ENCODE measurements around the gene MFAP2. TPM values are rescaled to one million over a fixed set of nuclear protein-coding genes. Genes with fewer than 3 reads are reported as not detected.
A peak's percentile ranks its signal among the peaks of the same experiment; 100 is the strongest.

Gene MFAP2
- total RNA-seq, 2 donors from 2014 or later: 2.7 to 3.9 TPM

DNA sequence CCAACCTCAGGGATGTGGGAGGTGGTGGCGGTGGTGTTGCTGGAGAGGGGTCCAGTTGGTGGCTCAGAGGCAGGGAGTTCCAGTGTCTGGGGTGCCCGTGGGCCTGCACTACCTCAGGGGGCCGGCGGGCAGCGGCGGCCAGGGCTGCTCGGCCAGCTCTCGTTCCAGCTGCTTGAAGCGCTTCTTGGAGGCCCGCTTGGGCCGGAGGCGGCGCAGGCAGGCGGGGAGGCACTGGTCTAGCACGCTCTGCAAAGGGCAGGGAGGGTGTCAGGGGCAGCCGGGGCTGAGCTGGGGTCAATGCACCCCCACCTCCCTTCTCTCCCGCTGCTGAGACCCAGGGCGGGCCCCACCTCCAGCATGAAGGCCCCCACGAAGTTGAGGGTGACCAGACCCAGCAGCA lies 5.7 kb upstream of the MFAP2 start:
- intact Hi-C loops (cut with DNase I, micrococcal nuclease): no loop called here
- ATAC-seq: no peak

DNA sequence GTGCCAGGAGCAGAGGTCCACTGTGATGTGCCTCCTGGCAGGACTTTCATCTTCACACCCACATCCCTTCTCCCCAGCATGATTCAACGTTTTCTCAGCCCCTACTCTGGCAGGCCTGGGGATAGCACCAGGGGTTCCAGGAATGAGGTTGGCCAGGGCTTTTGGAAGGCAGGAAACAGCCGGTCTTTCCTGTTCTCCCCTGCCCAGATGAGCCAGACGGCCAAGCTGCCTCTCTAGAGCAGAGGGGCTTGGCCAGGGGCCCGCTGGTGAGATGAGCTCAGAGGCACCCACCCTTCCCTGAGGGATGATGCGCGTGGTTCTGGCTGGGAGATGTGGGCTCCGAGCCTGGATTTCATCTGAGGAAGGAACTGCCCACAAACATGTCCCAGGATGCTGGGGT lies 4.3 kb upstream of the MFAP2 start:
- peak in 1 of 2 donors; percentile 46 for DNase-seq
- intact Hi-C loops (cut with DNase I, micrococcal nuclease): no loop called here

More for the DNA sequence above, 5.7 kb upstream of the MFAP2 start:
- no peak for DNase-seq

DNA sequence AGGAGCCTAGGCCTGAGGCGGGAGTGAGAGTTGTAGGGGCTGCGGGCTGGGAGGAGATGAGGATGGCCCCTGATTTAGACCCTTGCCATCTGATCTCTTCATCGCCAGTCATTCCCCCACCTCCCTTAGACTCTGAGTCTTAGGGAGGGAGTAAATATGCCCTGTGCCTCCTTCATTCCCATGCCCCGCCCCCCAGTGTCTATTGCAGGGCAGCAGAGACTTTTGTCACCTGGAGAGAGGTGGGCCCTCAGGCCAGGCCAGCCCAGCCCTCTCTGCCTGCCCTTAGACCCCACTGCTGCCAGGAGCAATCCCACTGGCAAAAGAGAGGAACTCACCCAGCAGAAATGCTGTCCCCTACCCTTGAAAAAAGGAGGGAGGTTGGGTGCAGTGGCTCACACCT lies 3.2 kb upstream of the MFAP2 start:
- ATAC-seq: no peak
- no peak for DNase-seq
- intact Hi-C loops (cut with DNase I, micrococcal nuclease): no loop called here

More for the DNA sequence above, 4.3 kb upstream of the MFAP2 start:
- no peak for ATAC-seq

DNA sequence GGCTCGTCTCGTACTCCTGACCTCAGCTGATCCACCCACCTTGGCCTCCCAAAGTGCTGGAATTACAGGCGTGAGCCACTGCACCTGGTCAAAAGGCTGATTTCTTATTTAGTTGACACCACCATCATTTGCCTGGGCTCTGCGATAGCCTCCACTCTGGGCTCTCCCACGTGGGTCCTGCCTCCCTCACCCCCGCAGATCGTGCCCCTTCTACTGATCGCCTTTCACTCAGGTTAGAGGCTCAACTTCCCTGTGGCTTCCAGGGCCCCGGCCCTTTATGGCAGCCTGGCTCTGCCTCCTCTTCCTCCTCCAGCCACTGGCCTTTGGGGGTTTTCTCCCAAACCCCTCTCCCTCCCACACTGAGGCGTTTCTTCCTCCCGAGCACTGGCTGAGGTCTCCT lies 2.5 kb upstream of the MFAP2 start:
- intact Hi-C loops (cut with DNase I, micrococcal nuclease): no loop called here
- DNase-seq (no peak), ATAC-seq (no peak)

DNA sequence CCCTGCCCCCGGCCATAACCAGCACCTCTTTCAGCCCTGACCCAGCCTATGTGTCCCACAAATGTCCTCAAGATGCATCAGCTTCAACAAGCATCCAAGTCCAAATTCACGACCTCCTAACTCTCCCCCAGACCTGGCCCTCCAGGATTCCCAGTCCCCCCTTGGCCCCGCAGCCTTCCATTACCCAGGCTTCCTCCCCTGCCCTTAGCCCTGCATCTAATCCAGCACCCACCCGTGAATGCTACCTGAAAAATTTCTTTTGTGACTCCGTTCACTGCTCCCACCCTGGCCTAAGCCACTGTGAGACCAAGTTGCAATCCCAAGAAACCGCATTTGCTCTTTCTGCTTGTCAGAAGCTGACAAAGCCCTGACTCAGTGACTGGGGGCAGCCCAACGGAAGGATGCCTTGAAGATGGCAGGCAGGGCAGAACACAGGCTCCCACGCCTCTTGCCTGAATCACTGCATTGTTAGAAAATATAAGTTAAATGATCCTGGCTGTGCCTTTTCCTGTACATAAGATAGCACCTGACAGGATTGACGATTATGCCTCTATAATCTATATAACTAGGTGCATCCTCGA lies 939 bp upstream of the MFAP2 start:
- DNase-seq (no peak), ATAC-seq (no peak)
- intact Hi-C loops (cut with DNase I, micrococcal nuclease): no loop called here

DNA sequence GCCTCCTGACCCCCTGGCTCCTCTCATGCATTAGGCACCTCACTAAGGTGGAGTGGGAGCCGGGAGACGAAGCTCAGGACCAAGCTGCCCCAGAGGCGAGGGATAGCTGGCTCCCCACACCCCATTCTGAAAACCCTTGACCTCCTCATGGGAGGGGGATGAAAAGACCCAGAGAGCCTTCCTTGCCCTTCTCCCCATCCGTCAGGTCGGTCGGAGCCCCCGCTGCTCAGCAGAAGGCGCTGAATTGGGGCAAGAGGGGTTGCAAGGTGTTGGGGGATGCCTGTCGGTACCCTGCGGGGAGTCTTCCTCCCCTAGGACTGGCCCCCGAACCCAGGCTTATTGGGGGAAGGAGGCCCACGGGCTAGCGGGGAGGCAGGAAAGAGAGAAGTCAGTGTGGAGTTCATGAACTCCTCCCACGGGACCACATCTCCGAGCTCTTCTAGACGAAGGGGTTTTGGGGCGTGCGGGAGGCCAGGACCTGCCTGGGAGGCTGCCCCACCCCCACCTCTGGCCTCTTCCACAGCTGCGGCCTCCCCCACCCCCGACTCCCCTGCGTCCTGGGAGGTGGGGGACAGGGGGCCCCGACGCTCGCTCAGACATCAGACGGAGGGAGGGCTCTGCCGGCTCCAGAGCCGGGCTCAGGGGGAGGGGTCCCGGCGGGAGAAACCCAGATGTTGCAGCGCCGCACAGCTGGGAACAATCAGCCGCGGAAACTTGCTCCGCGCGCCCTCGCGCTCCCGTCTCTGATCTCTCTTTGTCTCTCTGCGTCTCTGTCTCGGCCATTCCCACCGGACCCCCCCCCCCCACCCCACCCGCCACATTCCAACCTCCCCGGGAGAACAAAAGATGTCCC lies 719 bp downstream of the MFAP2 start:
- no peak for ATAC-seq
- intact Hi-C loops (cut with DNase I, micrococcal nuclease): no loop called here
- DNase-seq: no peak

DNA sequence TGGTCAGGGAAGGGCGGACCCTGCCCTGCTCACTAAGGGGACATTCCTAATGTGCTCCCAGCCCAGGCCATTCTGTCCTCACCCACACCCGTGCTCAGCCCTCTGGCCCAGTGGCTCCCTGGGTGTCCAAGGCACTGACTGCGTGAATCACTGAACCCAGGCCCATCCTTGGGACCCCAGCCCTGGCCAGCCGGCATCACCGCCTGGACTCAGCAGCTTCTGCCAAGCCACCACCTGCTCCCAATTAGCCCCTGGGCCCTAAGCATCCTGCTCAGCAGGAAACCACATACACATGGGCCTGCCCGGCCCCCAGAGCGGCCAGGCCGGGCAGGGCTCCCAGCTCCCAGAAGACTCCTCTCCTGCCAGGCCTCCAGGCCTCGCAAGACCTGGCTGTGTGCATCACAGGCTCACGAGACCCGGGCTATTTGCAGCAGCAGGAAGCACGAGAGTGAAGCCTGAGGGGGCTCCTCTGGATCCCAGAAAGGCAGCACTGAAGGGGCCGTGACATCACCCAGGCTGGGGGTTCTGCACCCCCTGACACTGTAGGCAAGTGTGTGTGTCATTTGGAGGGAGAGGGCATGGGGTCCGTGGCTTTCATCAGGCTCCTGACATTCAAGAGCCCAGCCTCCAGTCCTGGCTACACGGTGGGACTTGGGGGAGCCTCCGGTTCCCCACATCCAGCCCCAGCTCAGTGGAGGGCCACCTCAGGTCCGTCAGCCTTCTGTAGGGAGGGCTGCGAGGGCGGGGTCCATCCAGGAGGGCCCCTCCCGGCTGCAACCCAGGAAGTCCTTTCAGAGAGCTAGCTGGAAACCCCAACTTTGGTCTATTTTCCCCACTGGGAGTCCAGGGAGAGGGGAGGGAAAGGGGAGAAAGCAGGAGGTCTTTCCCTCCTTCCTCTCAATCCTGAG lies 1.6 kb downstream of the MFAP2 start:
- ATAC-seq (peak; percentile 5), DNase-seq (peak; percentile 23 to 54)
- intact Hi-C loops (cut with DNase I, micrococcal nuclease): no loop called here

DNA sequence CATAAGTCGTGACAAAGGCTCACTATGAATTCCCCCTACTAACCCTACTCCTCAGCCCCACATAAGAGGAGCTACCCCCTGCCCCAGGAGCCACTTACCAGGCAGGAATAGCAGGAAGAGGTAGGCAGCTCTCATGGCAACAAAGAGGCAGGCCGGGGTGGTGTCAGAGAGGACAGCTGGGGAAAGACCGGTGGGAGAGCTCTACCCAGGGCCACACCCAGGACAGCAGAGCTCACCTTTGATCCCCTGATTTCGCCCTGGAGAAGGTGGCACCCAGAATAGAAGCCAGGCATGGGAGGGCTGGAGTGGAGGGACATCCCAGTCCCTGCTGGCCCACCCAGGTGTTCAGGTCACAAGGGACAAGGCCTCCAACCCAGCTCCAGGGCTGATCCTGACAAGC lies 2.3 kb downstream of the MFAP2 start:
- intact Hi-C loops (cut with DNase I, micrococcal nuclease): no loop called here
- DNase-seq: peak in 1 of 2 donors; percentile 25
- ATAC-seq: peak; percentile 82

DNA sequence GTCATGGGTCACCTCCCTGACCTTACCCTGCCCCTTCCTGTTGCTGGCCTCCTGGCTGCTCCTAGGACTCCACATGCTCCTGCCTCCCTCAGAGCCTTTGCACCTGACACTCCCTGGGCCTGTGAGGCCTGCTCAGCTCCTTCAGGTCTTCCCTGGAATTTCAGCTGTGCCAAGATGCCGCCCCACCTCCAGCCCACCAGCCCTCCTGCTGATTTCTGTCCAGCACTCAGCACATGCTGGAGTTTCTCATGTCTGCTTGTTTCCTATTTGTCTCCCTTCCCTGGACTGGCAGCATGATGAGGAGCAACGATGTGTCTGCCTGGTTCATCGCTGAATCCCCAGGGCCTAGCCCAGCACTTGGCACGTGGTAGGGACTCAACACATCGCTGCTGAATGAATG lies 3.0 kb downstream of the MFAP2 start:
- intact Hi-C loops (cut with DNase I, micrococcal nuclease): no loop called here
- ATAC-seq (no peak), DNase-seq (no peak)

DNA sequence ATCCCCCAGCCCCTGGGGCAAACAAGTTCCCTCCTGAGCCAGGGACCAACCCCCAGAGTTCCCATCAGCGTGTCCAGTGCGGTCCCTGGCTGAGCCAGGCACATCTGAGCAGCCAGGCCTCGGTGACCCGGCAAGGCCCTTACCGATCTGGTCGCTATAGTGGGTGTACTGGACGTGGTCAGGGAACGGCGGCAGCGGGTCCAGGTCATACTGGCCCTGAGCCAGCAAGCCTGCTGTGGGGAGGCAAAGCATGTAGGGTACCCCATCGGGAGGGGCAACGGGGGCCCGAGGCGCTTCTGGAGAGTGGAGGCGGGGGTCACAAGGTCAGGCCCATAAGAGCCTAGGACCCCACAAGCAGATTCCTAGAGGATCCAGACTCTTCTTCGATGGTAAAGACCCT lies 3.5 kb downstream of the MFAP2 start:
- DNase-seq: no peak
- intact Hi-C loops (cut with DNase I, micrococcal nuclease): no loop called here
- ATAC-seq: no peak

DNA sequence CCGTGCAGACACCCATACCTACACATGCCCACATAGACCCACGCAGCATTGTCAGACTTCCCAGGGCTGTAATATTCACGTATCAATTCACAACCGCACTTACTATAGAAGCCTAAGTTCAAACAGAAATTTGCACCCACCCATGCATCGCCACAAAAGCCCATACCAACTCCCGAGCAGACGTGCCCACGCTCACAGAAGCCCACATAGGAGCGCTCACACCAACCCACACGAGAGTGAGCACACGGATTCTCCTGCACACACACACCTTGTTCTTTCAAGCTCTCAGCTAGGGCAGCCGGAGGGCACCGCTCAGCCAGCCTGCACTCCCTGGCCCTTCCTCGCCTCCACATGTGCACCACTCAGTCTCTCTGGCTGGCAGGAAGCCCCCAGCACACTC lies 4.6 kb downstream of the MFAP2 start:
- DNase-seq: no peak
- intact Hi-C loops (cut with DNase I, micrococcal nuclease): no loop called here
- ATAC-seq: no peak

DNA sequence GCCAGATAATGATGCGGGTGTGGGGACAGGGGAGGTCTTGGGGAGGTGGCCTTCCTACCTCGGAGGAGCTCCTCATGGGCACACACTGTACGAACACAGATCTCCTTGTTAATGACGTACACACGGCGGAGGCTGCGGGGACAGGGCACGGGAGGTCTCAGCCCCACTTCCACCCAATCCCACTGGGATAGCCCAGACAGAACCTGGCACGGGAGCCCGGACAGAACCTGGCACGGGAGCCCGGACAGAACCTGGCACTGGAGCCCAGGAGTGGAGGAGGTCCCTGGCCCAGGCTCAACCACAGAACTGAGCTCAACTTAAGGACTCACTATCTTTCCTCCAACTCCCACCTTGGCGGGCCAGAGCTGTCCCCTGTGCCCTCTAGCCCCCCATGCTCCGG lies 5.2 kb downstream of the MFAP2 start:
- ATAC-seq: no peak

DNA sequence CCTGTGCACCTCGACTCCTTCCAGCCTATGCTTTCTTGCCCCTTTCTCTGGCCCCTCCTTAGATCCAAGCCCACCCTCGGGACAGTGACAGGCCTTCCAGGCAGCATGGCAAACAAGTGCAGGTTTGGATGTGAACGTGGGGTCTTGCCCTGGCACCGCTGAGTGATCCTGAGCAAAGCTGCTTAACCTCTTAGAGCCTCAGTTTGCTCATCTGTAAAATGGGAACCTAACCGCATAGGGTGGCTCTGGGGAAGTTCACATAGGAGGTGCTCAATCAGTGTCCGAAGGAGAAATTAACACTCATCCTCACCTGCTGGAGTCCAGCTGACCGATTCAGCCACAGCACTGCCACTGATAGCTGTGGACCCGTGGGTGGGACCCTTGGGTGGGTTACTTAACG lies 7.2 kb downstream of the MFAP2 start:
- intact Hi-C loops (cut with DNase I, micrococcal nuclease): no loop called here
- no peak for ATAC-seq
- no peak for DNase-seq

More for the DNA sequence above, 5.2 kb downstream of the MFAP2 start:
- no peak for DNase-seq
- intact Hi-C loops (cut with DNase I, micrococcal nuclease): no loop called here

DNA sequence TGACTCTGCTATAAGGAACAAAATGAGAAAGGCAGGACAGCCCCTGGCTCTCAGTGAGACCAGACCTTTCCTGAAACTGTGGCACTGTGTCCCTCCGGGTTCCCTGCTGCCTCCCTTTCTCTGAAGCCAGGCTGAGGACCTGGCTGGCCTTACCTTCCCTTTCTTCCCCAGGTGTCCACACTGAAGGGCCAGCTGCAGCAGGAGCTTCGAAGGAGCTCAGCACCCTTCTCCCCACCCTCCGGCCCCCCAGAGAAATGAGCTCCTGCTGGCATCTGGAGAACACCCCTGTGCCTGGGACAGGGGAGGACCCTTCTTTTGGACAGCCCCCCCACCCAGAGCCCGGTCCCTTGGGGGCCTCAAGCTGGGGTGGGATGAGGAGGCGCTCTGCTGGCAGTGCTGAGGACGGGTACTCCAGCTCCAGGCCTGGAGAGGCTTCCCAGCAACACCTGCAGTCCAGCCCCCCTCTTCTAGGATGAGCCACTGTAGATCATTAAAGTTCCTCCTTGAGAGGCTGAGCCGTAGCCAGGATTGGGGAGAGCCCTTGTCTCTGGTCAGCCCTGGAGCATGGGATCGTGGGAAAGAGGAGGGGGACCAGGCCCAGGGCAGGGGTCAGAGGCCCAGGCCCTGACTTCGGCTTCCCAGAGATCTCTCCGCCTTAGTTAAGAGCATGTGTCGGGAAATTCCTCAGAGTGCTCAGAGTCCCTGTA lies 8.1 kb downstream of the MFAP2 start:
- ATAC-seq (no peak), DNase-seq (no peak)
- intact Hi-C loops (cut with DNase I, micrococcal nuclease): no loop called here

DNA sequence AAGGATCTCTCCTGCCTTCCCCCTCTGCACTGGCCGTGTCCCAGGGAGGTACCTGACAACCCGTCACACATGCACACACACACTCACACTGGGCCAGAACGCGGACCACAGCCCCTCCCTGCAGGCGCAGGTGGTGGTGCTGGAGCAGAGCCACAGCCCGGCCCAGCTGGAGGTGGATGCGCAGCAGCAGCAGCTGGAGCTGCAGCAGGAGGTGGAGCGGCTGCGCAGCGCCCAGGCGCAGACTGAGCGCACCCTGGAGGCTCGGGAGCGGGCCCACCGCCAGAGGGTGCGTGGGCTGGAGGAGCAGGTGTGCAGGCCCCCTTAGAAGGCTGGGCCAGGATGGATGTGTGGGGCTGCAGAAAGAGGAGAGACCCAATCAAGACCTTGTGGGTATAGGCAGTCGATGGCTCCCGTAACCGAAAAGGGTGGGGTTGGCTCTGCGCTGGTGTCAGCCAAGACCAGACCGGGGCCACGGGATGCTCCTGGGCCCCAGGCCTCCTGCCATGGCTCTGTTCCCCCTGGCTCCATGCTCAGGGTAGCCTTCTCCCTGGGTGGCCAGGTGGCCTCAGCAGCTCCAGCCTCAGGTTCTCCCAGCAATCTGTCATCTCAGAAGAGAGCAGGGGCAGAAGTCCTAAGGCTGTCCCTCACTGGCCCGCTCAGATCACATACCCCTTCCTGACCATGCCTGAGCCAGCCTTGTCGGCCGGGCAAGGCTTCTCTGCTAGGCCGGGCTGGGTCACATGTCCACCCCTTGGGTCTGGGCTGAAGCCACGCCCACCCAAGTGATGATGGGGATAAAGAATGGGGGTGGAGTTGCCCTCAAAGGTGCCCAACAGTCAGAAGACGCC lies 8.9 kb downstream of the MFAP2 start:
- intact Hi-C loops (cut with DNase I, micrococcal nuclease): no loop called here
- DNase-seq: no peak
- ATAC-seq: peak; percentile 64

DNA sequence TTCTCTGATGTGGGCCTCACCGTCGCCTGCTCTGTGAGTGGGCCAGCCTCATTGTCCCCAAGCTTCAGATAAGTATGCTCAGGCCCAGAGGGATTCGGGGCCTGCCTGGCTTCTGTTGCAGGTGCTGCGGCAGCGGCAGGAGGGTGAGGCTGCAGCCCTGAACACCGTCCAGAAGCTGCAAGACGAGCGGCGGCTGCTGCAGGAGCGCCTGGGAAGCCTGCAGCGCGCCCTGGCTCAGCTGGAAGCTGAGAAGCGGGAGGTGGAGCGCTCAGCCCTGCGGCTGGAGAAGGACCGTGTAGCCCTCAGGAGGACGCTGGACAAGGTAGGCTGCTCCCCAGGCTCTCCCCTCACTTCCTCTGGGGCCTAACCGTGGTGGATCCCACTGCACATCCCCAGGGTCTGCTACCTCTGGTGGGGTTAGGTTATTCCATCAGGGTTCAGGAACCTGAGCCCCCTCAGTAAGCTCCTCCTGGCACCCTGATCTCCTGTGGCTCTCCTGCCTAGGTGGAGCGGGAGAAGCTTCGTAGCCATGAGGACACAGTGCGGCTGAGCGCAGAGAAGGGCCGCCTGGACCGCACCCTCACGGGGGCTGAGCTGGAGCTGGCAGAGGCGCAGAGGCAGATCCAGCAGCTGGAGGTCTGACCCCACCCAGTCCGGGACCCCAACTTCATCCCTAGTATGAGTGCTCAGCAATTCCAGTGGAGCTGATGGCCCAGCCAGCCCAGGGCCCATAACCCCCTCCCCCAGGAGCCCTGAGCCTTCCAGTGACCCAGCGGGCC lies 10.1 kb downstream of the MFAP2 start:
- intact Hi-C loops (cut with DNase I, micrococcal nuclease): no loop called here
- DNase-seq (no peak), ATAC-seq (no peak)

DNA sequence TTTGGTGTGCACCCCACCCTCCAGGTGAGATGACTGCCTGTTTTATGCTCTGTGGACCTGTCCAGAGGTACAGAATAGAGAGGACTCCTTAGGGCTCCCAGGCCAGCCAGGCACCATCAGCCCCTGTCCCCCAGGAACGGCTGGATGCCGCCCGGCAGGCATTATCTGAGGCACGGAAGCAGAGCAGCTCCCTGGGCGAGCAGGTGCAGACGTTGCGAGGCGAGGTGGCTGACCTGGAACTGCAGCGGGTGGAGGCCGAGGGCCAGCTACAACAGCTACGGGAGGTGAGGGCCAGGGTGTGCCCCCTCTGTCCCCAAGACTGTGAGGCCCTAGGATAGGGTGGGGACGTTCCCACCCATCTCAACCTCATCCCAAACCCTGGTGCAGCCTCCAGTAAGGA lies 10.8 kb downstream of the MFAP2 start:
- DNase-seq (no peak), ATAC-seq (no peak)
- intact Hi-C loops (cut with DNase I, micrococcal nuclease): loop anchor here in 1 of 2 donors (10.0 kb wide), 1 partner anchor 75 kb away; no protein-coding TSS in a partner anchor
